GM18526 (cell line): ENCODE measurements around the gene SPEM3.

Source experiments
- POLR2A ChIP-seq: IDR thresholded peaks from 3 replicates; pipeline ENCODE4 v1.6.1; 2011; ENCODE audit not compliant: insufficient read length; ENCODE audit errors: extremely low read depth

The SPEM3 gene

DNA sequence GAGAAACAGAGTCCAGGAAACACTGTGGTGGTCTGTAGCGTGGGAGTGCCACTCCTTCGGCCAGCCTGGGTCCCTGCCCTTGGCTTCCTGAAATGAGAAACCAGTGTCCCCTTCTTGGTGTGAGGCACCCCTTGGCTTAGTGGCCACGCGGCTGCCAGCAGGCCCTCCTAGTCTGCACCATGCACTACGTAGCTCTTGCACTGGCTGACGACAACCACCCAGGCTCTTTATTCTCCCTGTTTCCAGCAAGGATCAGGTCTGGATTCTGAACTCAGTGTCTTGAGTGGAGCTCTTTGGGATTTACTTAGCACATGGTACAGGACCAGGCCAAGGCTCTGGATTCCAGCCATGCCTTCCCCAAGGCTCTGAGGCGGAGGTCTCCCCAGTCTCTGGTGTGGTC is 1.1 kb upstream of the SPEM3 start:
- no peak for TF ChIP-seq POLR2A

DNA sequence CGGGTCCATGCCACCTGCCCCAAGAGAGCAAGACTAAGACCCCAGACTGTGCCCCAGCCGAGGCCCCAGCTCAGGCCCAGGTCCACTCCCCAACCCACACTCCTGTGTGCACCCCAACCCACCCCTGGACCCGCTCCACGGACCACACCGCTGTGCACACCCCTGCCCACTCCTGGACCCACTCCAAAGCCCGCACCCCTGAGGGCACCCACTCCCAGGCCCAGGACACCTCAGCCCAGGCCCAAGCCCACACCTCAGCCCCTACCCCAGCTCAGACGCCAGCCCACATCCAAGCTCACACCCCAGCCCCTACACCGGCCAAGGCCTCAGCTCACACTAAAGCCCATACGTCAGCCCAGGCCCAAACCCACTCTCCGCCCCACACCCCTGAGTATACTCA is 1.1 kb downstream of the SPEM3 start:
- TF ChIP-seq POLR2A, result no peak

DNA sequence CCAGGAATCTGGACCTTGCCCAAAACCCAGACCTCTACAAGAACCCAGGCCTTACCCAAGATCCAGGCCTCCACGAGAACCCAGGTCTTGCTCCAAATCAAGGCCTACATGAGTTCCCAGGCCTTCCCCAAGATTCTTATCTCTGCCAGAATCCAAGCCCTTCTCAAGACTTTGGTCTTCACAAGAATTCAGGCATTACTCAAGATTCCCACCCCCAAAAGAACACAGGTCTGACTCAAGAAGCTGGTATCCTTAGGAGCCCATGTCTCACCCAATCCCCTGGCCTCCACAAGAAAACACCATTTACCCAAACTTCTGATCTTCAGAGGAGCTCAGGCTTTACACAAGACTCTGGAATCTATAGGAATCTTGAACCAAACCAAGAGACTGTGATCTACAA is 2.6 kb downstream of the SPEM3 start:
- no peak for TF ChIP-seq POLR2A

DNA sequence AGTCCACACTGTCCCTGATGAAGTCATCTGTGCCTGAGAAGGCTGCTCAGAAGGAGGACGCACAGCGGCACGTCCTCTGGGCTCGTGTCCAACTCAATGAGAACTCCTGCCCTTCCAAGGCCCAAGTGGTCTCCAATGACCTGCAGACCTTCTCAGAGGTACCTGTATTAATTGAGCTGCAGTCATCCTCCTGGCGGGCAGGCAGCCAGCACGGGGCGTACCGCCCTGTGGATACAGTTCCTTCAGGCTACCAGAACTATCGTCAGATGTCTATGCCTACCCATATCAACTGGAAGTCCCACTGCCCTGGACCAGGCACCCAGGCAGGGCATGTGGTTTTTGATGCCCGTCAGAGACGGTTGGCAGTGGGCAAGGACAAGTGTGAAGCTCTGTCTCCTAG is 3.6 kb downstream of the SPEM3 start:
- TF ChIP-seq POLR2A, result no peak

DNA sequence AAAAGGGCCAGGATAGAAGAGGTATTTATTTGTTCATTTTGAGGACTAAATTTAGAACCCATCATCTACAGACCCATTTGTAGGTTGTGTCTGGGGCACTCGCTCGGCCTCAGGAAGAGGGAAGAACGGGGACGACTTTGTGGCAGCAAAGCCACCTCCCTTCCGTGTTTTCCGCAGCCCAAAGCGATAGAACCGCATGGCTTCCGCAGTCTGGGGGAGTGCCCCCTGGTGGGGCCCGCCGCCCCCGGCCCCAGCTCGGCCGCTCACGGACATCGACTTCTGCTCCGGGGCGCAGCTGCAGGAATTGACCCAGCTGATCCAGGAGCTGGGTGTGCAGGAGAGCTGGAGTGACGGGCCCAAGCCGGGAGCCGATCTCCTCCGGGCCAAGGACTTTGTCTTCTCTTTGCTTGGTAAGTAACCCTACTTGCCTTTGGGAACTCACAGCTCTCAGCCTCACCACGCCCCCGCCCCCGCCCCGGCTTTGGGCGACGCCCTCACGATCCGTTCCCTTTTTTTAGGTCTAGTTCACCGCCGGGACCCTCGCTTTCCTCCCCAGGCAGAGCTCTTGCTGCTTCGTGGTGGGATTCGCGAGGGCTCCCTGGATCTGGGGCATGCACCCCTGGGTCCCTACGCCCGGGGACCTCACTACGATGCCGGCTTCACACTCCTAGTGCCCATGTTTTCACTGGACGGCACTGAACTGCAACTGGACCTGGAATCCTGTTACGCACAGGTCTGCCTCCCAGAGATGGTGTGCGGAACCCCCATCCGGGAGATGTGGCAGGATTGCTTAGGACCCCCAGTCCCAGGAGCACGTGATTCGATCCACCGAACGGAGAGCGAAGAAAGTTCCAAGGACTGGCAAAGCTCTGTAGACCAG is 7.3 kb downstream of the SPEM3 start:
- TF ChIP-seq POLR2A, result peak; percentile 37

DNA sequence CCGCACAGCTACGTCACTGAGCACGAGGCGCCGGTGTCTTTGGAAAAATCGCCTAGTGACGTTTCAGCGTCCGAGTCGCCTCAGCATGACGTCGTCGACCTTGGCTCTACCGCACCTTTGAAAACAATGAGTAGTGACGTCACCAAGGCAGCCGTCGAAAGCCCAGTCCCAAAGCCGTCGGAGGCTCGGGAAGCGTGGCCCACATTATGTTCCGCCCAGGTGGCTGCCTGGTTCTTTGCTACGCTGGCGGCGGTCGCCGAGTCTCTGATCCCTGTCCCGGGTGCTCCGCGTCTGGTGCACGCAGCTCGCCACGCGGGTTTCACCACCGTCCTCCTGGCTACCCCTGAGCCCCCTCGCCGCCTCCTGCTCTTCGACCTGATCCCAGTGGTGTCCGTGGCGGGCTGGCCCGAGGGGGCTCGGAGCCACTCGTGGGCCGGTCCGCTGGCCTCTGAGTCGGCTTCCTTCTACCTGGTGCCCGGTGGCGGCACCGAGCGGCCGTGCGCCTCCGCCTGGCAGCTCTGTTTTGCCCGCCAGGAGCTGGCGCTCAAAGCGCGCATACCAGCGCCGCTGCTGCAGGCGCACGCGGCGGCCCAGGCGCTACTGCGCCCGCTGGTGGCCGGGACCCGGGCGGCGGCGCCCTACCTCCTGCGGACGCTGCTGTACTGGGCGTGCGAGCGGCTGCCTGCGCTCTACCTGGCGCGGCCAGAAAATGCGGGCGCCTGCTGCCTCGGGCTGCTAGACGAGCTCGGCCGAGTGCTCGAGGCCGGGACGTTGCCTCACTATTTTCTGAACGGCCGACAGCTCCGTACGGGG is 8.1 kb downstream of the SPEM3 start:
- peak; percentile 20 for TF ChIP-seq POLR2A

DNA sequence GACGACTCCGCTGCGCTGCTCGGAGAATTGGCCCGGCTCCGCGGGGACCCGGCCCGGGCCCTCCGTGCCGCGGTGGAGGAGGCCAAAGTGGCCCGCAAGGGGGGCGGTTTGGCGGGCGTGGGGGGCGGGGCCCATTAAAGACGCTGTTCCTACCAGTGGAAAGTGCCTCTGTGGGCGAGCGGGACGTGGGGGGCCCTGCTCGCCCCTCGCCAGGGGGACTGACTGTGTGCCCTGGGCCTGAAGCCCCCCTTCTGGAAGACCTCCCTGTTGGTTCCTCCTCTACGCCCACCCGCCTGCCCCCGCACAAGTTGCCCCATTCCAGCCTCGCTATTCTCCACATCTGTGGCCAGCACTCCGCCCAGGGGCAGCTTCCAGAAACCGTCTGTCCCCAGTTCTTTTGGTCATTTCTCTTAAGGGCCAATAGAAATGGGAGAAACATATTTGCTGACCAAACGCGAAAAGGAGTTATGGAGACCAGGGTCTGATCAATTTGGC is 8.8 kb downstream of the SPEM3 start:
- TF ChIP-seq POLR2A, result no peak

DNA sequence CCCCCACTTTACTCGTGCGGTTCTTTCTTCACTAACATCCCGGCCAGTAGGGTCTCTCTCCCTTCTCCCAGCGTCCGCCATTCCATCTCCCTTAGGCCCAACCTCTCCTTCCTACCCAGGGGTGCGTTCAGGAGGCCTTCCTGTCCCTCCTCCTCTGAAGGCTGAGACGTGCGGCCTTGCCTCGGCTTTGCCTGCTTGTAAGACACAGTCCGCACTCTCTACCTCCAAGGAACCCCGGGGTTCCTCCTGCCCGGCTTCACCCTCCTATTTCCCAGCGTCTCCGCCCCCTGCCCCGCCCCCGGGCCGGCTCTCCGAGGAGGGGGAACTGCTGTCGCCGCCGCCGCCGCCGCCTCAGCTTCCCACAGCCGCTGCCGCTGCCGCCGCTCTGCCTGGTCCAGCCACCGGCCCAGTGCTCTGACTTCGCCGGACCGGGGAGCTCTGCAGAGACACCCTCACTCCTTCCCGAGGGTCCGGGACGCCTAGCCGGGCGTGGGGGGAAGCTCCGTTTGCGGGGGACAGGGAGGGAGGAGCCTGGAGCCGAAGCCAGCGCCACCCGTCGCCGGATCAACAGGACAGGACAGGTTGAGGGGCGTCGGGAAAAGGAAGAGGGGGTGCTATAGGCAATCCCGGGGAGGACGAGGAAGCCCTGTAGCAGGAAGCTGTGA is 9.4 kb downstream of the SPEM3 start:
- no peak for TF ChIP-seq POLR2A

DNA sequence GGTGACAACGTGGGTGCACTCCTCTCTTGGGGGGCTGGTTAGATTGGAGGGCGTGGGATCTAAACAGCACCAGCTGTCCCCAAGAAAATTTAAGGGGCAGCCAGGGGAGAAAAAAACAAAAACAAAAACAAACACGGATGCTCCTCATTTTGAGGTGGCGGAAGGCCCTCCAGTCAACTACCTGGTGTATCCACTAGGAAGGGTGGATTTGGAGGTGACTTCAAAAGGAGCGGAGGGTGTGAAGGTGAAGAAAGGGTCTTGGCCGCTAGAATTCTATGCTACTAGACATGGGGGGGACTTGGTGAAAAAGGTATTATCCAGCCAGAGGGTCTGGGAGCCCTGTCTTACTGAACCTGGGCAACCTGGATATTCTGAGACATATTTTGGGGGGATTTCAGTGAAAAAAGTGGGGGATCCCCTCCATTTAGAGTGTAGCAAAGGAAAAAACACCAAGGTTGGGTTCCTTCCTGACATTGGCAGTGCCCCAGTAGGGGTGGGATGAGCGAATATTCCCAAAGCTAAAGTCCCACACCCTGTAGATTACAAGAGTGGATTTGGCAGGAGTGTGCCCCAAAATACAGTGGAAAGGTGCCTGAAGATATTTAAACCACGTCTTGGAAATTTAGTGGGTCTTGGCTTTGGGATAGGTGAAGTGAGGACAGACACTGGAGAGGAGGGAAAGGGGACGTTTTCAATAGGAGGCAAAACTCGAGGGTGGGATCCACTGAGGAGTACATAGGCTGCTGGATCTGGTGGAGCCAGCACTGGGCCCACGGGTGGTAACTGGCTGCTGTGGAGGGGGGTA is 10.2 kb downstream of the SPEM3 start:
- no peak for TF ChIP-seq POLR2A

DNA sequence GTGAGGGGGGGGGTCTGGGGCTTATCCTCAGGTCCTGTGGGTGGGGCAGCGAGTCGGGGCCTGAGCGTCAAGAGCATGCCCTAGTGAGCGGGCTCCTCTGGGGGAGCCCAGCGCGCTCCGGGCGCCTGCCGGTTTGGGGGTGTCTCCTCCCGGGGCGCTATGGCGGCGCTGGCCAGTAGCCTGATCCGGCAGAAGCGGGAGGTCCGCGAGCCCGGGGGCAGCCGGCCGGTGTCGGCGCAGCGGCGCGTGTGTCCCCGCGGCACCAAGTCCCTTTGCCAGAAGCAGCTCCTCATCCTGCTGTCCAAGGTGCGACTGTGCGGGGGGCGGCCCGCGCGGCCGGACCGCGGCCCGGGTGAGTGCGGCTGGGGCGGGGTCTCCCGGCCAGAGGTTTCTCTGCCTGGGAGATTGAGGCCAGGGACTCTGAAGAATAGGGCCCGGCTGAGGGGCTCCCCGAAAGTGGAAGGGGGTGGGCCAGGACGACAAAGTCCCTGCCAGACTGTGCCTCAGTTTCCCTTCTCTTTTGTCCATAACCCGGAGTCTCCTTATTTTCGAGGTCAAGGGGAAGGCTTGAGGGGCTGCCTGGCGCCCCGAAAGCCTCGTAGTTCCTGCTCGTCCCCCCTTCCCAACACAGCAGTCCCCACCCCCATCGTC is 10.9 kb downstream of the SPEM3 start, which contains the start of gene FGF11:
Gene FGF11 (plus strand): TSS at position 51 of the 651 bp plus-strand sequence. CDS start 109 bp downstream, at position 160.
- no peak for TF ChIP-seq POLR2A

DNA sequence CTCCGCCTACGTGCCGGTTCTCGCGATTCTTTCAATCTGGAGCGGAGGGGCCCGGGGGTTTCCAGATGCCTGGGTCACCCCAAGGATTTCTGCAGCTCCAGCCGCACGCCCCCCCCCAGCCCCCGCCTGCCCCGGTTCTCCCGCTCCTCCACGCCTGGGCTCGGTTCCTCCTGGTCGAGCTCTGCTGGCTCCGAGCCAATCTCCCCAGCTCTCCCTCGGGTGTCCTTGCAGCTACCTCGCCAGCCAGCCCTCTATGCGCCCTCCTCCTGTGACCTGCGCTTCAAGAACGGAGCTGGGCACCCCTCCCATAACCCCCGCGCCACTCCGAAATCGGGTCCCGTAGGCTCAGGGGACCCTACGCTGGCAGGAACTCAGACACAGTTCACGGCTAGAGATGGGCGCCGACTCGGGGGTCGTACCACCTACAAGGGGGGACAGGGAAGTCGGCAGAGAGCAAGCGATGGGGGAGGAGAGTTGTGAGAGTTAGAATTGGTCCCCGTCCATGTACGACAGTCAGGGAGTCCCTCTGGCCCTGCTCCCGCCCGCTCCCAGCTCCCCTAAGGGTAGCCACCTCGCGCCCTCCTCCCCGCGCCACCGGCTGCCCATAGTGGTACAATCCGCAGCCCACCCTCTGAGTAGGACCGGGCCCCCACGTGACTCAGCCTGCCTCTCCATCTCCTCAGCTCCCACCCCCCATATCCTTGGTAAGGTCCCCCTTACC is 11.6 kb downstream of the SPEM3 start:
- no peak for TF ChIP-seq POLR2A

DNA sequence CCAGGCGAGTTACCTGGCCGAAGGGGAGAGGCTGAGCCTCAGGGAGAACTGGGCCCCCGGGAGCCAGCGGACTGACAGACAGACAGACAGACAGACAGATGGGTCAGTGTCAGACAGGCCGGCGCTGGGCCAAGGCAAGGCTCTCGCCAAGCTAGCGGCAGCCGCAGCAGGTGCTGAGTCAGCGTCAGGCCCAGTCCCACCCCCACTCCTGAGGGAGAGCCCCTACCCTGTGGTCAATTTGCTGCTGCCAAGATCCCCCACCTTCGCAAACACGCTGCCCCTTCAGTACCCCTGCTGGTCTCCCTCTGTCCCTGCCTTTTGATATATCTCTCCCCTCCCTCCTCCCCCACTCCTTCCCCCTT is 12.2 kb downstream of the SPEM3 start:
- no peak for TF ChIP-seq POLR2A

DNA sequence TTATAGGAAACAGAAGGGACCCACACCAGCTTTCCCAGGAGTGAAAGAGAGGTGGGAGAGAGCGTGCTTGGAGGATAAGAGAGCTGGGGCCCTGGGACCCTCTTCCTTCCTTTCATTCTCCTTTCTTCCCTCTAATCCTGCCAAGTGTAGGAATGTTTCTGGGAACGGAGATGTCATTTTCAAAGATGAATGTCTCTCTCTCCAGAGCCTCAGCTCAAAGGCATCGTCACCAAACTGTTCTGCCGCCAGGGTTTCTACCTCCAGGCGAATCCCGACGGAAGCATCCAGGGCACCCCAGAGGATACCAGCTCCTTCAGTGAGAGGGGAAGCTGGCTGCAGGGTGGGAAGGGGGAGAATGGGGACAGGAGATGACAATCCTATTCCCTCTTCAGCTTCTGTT is 12.6 kb downstream of the SPEM3 start:
- TF ChIP-seq POLR2A, result no peak

DNA sequence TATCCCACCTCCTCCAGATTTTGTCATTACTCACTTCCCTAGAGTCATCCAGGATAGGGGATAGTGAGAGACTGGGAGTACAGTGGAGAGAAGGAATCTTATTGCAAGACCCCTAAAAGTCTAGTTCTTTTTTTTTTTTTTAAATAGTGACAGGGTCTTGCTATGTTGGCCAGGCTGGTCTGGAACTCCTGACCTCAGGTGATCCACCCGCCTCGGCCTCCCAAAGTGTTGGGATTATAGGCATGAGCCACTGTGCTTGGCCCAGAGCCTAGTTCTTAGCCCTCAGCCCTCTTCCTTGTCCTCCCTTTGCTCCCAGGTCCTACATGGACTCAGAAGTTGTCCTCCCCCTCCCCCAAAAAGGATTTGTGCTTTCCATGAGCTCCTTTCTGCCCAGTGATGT is 13.5 kb downstream of the SPEM3 start:
- TF ChIP-seq POLR2A, result no peak
